ENCODE measurements around the gene FOXP4. TPM values are rescaled to one million over a fixed set of nuclear protein-coding genes. Genes with fewer than 3 reads are reported as not detected.

FOXP4 gene
- total RNA-seq, 1 donor, result 3.3 TPM

DNA sequence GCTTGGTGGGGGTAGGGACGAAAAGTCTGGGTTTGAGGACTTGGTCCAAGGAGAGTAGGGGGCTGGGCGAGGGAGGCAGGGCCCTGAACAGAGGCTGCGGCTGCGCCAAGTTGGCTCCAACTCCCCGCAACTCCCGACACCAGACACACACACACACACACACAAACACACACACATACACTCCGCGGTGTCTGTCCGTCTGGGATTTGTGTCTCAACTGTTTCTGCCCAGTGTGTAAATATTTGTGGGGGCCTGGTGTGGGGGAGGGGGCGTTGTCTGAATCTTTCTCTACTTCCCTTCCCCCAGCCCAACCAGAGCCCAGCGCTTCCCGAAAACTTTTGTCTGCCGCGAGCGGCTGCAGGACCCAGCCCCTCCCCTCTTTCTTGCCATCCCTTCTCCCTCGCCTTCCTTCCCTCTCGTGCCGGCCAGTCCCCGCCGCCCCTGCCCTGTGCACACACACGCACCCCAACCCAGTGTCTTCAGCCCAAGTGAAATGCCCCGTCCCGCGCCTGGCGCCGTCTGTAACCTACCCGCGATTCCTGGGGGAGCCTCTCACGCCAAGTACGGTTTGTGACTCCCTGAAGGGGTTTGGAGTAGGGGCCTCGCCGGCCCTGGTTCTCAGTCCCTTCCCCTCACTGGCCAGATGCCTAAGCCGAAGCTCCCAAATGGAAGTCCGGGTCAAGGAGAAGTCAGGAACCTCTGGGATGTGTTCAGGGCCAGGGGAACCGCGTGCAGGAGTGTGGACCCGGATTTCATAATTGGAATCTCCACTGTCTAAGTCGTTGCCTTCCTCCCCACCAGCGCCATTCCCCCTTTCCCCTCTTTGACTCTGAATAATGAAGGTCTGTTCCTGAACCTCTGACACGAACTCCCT, 93.0 kb downstream of the FOXP4 start:
- no peak for TF ChIP-seq CTCF (IDR thresholded peaks at IDR 0.05; ENCODE audit: extremely low read depth, low read depth, low read length)
- Histone ChIP-seq H3K27ac (ENCODE audit: low read depth, low read length) (no peak overlapping the region), H3K4me2 (ENCODE audit: insufficient read depth, low read length) (no peak overlapping the region), H4K20me1 (ENCODE audit: insufficient read depth, low read length) (no peaks in the 10 kb centered on the region), H2AFZ (ENCODE audit: low read length) (no peak overlapping the region), H3K4me1 (ENCODE audit: insufficient read depth, low read length) (no peaks in the 10 kb centered on the region), H3K9me3 (ENCODE audit: low read depth, low read length) (no peaks in the 10 kb centered on the region), H3K4me3 (ENCODE audit: insufficient read depth, low read length) (no peak overlapping the region), H3K79me2 (ENCODE audit: insufficient read depth, low read length) (no peaks in the 10 kb centered on the region), H3K27me3 (ENCODE audit: insufficient read depth, low read length) (peaks cover 90% of the 10 kb centered on the region), H3K36me3 (ENCODE audit: insufficient read depth, low read length) (no peaks in the 10 kb centered on the region)
- DNase-seq (ENCODE audit: insufficient read length, low spot score, missing footprints), result peak; percentile 84

GRCh38 chr6:41639809-41640371, 93.7 kb downstream of the FOXP4 start:
- Histone ChIP-seq H3K9me3 (ENCODE audit: low read depth, low read length) (no peaks in the 10 kb centered on the region), H3K4me2 (ENCODE audit: insufficient read depth, low read length) (no peak overlapping the region), H3K27ac (ENCODE audit: low read depth, low read length) (no peak overlapping the region), H3K4me1 (ENCODE audit: insufficient read depth, low read length) (no peaks in the 10 kb centered on the region), H3K79me2 (ENCODE audit: insufficient read depth, low read length) (no peaks in the 10 kb centered on the region), H2AFZ (ENCODE audit: low read length) (no peak overlapping the region), H3K4me3 (ENCODE audit: insufficient read depth, low read length) (no peak overlapping the region), H3K27me3 (ENCODE audit: insufficient read depth, low read length) (peaks cover 89% of the 10 kb centered on the region), H4K20me1 (ENCODE audit: insufficient read depth, low read length) (no peaks in the 10 kb centered on the region), H3K36me3 (ENCODE audit: insufficient read depth, low read length) (no peaks in the 10 kb centered on the region)
- peak; percentile 70 for DNase-seq (ENCODE audit: insufficient read length, low spot score, missing footprints)
- TF ChIP-seq CTCF (IDR thresholded peaks at IDR 0.05; ENCODE audit: extremely low read depth, low read depth, low read length), result no peak

DNA sequence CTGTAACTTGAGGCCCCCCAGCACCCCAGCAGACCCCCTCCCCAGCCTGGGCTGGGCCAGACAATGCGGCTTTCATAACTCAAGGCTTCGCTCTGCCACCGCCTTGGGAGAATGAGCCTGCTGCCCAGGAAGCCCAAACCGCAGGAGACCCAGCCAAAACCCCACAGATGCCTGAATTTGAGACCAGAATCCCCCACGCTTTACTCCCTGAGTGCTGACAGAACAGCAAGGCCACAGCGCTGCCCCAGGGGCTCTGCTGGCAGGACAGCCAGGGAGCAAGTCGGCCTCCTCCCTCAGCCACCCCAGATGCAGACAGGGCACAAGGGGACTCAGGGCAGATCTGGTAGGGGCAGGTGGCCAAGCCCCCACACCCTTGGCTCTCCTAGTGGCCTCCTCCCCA, 94.2 kb downstream of the FOXP4 start:
- no peaks in the 10 kb centered on the region for H4K20me1 ChIP-seq (ENCODE audit: insufficient read depth, low read length)
- peaks cover 88% of the 10 kb centered on the region for H3K27me3 ChIP-seq (ENCODE audit: insufficient read depth, low read length)
- H2AFZ ChIP-seq (ENCODE audit: low read length), result no peak overlapping the region
- H3K36me3 ChIP-seq (ENCODE audit: insufficient read depth, low read length), result no peaks in the 10 kb centered on the region
- H3K27ac ChIP-seq (ENCODE audit: low read depth, low read length), result no peak overlapping the region
- no peaks in the 10 kb centered on the region for H3K9me3 ChIP-seq (ENCODE audit: low read depth, low read length)
- no peak overlapping the region for H3K4me3 ChIP-seq (ENCODE audit: insufficient read depth, low read length)
- peak; percentile 80 for DNase-seq (ENCODE audit: insufficient read length, low spot score, missing footprints)
- no peaks in the 10 kb centered on the region for H3K4me1 ChIP-seq (ENCODE audit: insufficient read depth, low read length)
- no peak for TF ChIP-seq CTCF (IDR thresholded peaks at IDR 0.05; ENCODE audit: extremely low read depth, low read depth, low read length)
- H3K4me2 ChIP-seq (ENCODE audit: insufficient read depth, low read length), result no peak overlapping the region
- no peaks in the 10 kb centered on the region for H3K79me2 ChIP-seq (ENCODE audit: insufficient read depth, low read length)

GRCh38 chr6:41641352-41641925, 95.3 kb downstream of the FOXP4 start:
- Histone ChIP-seq H4K20me1 (ENCODE audit: insufficient read depth, low read length) (no peaks in the 10 kb centered on the region), H3K27ac (ENCODE audit: low read depth, low read length) (no peak overlapping the region)

More at GRCh38 chr6:41641352-41641925, 95.3 kb downstream of the FOXP4 start:
- H3K27me3 ChIP-seq (ENCODE audit: insufficient read depth, low read length), result peaks cover 91% of the 10 kb centered on the region
- H3K4me2 ChIP-seq (ENCODE audit: insufficient read depth, low read length), result no peak overlapping the region
- TF ChIP-seq CTCF (IDR thresholded peaks at IDR 0.05; ENCODE audit: extremely low read depth, low read depth, low read length), result no peak
- no peaks in the 10 kb centered on the region for H3K4me1 ChIP-seq (ENCODE audit: insufficient read depth, low read length)
- no peak overlapping the region for H3K4me3 ChIP-seq (ENCODE audit: insufficient read depth, low read length)
- no peaks in the 10 kb centered on the region for H3K36me3 ChIP-seq (ENCODE audit: insufficient read depth, low read length)
- no peaks in the 10 kb centered on the region for H3K9me3 ChIP-seq (ENCODE audit: low read depth, low read length)
- no peaks in the 10 kb centered on the region for H3K79me2 ChIP-seq (ENCODE audit: insufficient read depth, low read length)
- peak; percentile 45 for DNase-seq (ENCODE audit: insufficient read length, low spot score, missing footprints)
- no peak overlapping the region for H2AFZ ChIP-seq (ENCODE audit: low read length)
